ENCODE results near the gene MICAL2.

DNA sequence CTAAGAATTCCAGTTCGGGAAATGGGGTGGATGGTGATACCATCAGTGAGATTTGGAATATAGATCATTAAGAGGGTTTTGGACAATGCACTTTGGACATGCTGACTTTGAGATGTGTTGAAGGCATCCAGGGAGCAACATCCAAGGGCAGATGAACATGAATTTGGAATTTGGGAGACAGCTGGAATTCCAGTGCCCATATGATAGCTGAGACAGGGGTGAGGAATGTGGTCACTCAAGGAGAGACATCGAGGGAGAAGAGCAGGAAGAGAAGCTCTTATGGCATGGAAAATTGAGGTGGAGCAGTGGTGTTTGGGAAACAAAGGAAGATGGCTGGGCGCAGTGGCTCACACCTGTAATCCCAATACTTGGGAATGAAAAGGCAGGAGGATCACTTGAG is 11.8 kb upstream of the MICAL2 start:
- no peak for TF ChIP-seq POLR2A (IDR thresholded peaks at IDR 0.05; ENCODE audit: low read depth, low read length)
- TF ChIP-seq, protein P1, sequence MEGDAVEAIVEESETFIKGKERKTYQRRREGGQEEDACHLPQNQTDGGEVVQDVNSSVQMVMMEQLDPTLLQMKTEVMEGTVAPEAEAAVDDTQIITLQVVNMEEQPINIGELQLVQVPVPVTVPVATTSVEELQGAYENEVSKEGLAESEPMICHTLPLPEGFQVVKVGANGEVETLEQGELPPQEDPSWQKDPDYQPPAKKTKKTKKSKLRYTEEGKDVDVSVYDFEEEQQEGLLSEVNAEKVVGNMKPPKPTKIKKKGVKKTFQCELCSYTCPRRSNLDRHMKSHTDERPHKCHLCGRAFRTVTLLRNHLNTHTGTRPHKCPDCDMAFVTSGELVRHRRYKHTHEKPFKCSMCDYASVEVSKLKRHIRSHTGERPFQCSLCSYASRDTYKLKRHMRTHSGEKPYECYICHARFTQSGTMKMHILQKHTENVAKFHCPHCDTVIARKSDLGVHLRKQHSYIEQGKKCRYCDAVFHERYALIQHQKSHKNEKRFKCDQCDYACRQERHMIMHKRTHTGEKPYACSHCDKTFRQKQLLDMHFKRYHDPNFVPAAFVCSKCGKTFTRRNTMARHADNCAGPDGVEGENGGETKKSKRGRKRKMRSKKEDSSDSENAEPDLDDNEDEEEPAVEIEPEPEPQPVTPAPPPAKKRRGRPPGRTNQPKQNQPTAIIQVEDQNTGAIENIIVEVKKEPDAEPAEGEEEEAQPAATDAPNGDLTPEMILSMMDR (IDR thresholded peaks at IDR 0.05; ENCODE audit: extremely low read depth in 1 of 2, insufficient read depth in 1 of 2, low read depth in 1 of 2, low read length in 2 of 2) = no peak
- no peak for TF ChIP-seq EZH2 (IDR thresholded peaks at IDR 0.05; ENCODE audit: borderline replicate concordance, low read depth, low read length, severe bottlenecking)
- no peak for TF ChIP-seq GATA2 (IDR thresholded peaks at IDR 0.05; ENCODE audit: insufficient read depth, insufficient read length, low read depth, low read length)
- no peak for TF ChIP-seq POLR2AphosphoS5 (IDR thresholded peaks at IDR 0.05; ENCODE audit: insufficient read depth, low read depth, low read length)
- TF ChIP-seq, protein P2, sequence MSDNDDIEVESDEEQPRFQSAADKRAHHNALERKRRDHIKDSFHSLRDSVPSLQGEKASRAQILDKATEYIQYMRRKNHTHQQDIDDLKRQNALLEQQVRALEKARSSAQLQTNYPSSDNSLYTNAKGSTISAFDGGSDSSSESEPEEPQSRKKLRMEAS (IDR thresholded peaks at IDR 0.05; ENCODE audit: insufficient read depth, insufficient read length) = no peak
- no peak for TF ChIP-seq JUN (IDR thresholded peaks at IDR 0.05; ENCODE audit: borderline replicate concordance, insufficient read depth, insufficient read length, low read depth)
- TF ChIP-seq MYC (IDR thresholded peaks at IDR 0.05; ENCODE audit: low read depth, low read length) = no peak
- no peak for TF ChIP-seq FOS (IDR thresholded peaks at IDR 0.05; ENCODE audit: borderline replicate concordance, insufficient read depth, low read length)

Measured in endothelial cell of umbilical vein (primary cell).